Islet precursor cell (in vitro differentiated cells): Measurements from ENCODE around the gene GLRA2.

Experiments used
- DNase-seq: peaks from one replicate; pipeline ENCODE4 v3.0.0-alpha.2; 2018

GLRA2 gene

DNA sequence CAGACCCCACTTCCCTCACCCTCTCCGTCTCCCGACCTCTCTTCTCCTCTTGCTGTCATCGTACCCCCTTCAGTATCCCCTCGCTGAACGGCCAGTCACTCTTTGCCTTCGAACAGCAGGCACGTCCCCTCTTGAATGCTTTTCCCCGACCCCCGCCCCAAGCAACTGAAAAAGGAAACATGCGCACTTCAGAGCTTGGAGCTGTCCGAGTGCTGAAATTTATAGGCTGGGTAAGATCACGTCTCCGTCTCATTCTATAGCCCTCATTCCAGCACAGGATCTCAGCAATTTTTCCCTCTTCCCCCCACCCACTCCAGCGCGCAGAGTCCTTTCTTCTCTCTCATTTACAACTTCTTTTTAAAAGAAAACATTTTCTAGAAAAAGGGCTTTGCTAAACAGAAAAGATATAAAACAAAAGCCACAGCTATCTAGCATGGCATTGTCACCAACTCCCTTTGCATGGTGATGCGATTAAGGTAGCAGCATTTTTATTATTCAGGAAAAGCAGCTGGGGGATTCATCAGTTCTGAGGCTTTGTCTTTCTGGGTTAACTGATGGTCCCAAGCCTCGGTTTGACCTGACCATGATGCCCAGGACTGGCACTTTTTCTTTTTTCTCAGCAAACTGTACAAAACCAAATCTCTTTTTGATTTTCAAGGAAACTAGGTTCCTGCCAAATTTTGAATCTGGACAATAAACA, at the start of gene GLRA2:
TSS of gene GLRA2 (plus strand) at position 247 of the 700 bp plus-strand sequence. CDS start 522 bp downstream, outside the sequence.
- peak; percentile 58 for DNase-seq

DNA sequence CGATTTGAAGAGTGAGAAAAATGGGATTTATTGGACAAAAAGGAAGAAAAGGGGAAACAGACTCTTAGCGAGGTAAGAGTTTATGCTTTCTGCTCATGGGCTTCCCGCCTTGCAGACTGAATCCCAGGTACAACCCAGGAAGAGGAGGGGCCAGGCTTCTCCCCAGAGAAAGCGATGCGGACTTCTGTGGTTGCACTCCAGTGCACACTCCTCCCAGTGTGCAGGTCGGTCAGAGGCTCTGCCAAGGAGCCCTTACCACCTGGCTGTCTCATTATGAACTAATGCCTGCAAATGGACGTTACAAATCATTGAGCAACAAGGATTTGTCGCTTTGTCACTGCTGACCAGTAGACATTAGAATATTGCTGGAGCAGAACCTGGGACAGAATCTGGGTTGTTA, 39.9 kb upstream of the GLRA2 start:
- no peak for DNase-seq

GRCh38 chrX:14491689-14492088, 37.6 kb upstream of the GLRA2 start:
- no peak for DNase-seq

- no peak for DNase-seq
These were observed 32.7 kb upstream of the GLRA2 start for GRCh38 chrX:14496674-14497073.

- no peak for DNase-seq
These were observed 32.1 kb upstream of the GLRA2 start for GRCh38 chrX:14497184-14497666.

GRCh38 chrX:14501327-14501726, 28.0 kb upstream of the GLRA2 start:
- no peak for DNase-seq

DNA sequence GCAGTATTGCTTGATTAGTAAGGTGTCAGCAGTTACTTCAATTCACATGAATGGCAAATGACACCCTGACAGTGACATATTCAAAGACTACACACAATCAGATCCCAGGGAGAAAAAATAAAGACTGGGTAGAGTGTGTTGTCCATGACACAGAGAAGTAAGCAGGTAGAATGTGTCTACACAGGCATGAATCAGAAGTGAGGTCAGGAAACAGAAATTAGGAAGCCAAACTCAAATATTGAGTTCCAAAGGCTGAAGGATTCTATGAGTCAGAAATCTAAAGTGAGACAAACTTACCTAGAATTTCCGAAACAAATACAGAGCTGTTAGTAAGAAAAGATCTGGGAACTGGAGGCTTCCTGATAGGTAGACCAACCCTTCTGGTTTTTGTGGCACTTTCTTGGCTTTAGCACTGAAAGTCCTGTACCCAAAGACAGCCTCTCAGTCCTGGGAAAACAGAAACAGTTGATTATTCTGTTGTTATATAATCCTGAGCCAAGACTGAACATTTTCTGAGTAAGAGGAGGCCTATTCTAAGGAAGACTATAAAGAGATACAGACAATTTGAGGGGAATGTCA, 24.3 kb upstream of the GLRA2 start:
- DNase-seq: no peak

DNA sequence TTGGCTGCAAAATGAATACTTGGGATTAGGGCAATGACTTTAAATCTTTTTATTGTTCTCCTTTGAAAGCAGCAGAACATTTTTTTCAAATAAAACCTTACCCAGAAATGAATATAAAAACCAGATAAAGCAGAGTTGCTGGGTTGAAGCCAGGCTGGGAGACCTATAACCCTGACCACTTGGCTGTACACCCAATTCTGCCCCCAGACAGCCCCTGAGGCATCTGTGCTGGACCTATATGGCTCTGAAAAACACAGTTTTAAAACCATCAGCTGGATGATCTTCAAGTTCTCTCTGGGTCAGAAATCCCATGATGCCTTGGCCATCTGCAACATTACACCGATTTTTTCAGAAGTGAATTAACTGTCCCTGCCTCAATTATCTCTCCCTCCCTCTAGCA, 23.7 kb upstream of the GLRA2 start:
- DNase-seq: no peak

GRCh38 chrX:14506866-14507265, 22.5 kb upstream of the GLRA2 start:
- no peak for DNase-seq

- DNase-seq: no peak
These were observed 21.2 kb upstream of the GLRA2 start for GRCh38 chrX:14508025-14508690.

- DNase-seq: no peak
These were observed 19.8 kb upstream of the GLRA2 start for GRCh38 chrX:14509325-14510057.

GRCh38 chrX:14528629-14529289, 577 bp upstream of the GLRA2 start:
- peak; percentile 76 for DNase-seq

DNA sequence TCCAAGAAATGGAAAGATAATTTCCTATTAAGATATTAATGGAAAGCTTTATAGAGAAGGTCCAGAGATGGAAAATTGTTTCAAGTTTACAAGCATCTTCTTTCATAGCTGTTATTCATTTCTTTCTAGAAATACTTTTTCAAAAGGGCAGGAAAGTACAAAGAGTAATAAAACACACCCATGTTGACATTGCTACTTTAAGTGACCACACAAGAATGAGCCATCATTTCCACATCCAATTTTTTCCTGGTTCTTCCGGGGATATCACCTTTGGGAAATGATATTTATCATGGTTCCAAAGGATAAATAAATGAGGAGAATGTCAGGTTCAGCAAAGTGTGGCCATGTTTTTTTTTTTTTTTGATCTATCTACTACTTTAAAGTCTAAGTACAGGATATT, 4.5 kb downstream of the GLRA2 start:
- DNase-seq: no peak

DNA sequence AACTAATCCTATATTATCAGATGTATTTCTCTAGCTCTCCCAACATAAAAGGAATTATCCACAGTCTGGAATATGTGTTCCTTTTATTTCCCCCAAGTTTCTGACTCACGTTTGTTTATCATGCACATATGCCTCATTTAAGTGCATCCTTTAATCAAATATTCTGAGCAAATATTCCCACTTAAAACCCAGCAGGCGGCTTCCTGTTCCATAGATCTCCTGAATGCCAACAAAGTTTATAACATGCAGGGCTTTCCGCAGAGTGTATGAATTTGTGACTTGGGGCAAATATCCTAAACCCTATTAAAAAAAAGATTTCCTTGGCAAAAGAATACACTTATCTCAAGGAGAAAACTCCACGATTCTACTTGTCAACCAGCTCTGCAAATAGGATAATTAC, 16.9 kb downstream of the GLRA2 start:
- DNase-seq: no peak

GRCh38 chrX:14554131-14554715, 24.9 kb downstream of the GLRA2 start:
- DNase-seq: no peak

DNA sequence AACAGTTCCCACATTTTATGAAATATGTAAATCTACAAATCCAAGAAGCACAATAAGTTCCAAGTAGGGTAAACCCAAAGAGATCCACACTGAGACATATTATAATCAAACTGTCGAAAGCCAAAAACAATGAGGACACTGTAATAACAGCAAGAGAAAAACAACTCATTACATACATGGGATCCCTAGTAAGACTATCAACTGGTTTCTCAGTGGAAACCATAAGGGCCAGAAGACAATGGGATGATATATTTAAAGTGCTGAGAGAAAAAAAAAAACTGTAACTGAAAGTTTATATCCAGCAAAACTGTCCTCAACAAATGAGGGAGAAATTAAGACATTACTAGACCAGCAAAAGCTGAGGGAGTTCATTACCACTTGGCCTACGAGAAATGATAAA, 34.7 kb downstream of the GLRA2 start:
- DNase-seq: no peak

DNA sequence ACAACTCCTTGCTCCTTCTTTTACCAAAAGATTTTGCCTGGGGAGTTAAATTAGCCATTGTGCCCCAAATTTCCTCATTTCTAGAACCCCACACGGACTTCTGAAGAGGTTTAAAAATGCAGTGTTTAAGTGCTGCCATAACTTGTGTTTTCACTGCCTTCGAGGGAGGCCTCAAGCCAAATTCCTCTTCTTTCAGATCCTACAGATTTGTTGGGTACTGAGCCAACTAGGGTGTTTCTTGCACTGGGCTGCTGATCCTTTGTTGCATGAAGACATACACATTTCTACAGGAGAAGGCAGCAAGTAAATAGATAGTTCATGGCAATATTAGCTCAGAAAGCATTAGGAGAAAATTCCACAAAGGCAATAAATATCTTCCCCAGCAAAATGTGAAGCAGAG, 43.8 kb downstream of the GLRA2 start:
- no peak for DNase-seq

GRCh38 chrX:14581081-14581480, 51.7 kb downstream of the GLRA2 start:
- no peak for DNase-seq

GRCh38 chrX:14584548-14584947, 55.2 kb downstream of the GLRA2 start:
- DNase-seq: no peak

DNA sequence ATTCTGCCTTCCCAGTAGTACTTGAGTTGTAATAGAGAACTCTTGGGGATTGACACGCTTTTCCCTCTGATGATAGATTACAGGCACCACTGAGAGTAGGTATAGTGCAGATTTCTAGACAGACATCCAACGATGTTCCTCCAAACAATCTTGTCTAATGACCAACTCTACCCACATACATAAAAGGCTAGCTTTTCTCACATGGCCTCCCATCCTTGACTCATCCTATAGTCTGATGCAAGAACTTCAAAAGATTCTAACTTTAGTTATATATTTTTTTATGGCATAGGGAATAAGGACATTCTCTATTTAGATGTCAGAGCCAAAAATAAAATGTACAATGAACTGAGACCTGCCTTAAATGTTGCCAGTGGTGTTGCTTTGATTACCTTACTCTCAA, 60.9 kb downstream of the GLRA2 start:
- DNase-seq: no peak

DNA sequence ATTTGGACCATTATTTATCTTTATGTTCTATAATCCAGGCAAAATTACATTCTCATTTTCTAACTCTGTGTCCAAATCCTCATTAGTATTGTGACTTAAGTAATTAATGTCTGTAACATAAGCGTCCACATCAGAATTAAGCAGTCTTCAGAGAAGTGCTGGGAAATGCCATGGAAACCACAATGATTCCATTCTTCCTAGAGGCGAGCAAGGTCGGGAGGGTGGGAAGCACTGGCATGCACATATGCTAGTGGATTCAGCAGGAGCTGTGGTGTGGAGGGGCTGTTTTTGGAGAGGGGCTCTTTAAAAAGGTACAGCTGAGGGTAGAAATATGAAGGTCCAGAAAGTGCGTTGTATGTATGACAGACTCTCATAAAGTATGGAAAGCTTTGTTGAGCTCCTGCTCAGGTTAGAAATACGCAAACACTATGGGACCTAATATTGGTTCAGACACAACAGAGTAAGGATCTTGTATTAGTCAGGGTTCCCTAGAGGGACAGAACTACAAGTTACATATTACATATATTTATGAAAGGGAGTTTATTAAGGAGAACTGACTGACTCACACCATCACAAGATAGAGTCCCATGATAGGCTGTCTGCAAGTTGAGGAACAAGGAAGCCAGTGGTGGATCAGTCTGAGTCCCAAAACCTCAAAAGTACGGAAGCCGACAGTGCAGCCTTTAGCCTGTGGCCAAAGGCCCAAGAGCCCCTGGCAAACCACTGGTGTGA, 61.5 kb downstream of the GLRA2 start:
- no peak for DNase-seq

DNA sequence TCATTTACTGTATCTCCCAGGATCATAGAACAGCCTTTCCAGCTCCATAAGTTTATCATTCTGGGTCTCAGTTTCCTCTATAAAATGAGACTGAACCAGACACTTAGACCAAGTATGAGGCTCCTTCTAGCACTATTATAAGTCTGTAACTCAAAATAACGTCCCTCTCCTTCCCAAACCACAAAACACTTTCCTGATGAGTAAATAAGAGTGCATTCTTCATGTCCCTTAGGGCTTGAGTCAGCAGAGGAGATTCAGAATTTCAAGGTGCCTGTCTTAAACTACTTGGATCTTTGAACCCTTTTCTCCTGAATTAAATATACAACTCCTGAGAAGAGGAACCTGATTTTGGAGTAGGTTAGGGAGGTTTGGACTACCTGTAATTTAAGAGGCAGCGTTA, 62.6 kb downstream of the GLRA2 start:
- no peak for DNase-seq
